GM11168 (cell line): Measurements from ENCODE around the gene NAV1.

Source experiments
- in situ Hi-C: fragments of 300-500 bp; cut with MboI; formaldehyde crosslinking; loops from one replicate; pipeline ENCODE4 v1.12.0; 2022; ENCODE audit warnings: low sequenced_read_pairs; ENCODE audit not compliant: unreplicated experiment

The NAV1 gene

GRCh38 chr1:201502511-201502857 is 36.4 kb upstream of the NAV1 start:
- in situ Hi-C loops: no loop called here

GRCh38 chr1:201503397-201504176 is 35.3 kb upstream of the NAV1 start:
- in situ Hi-C loops: no loop called here

- in situ Hi-C loops: no loop called here
Observed at GRCh38 chr1:201504179-201504631, 34.7 kb upstream of the NAV1 start.

GRCh38 chr1:201504799-201505502 is 34.0 kb upstream of the NAV1 start:
- in situ Hi-C loops: no loop called here

- in situ Hi-C loops: no loop called here
Observed at GRCh38 chr1:201505503-201505890, 33.4 kb upstream of the NAV1 start.

GRCh38 chr1:201506092-201506491 is 32.8 kb upstream of the NAV1 start:
- in situ Hi-C loops: no loop called here

- in situ Hi-C loops: no loop called here
Observed at GRCh38 chr1:201506557-201507359, 32.2 kb upstream of the NAV1 start, which contains the start of gene CSRP1. CSRP1 (minus strand) TSS chr1:201507123; CDS start chr1:201496303, 10,820 bp downstream.

- in situ Hi-C loops: no loop called here
Observed at GRCh38 chr1:201507360-201507675, 31.6 kb upstream of the NAV1 start.

- in situ Hi-C loops: no loop called here
Observed at GRCh38 chr1:201508809-201509208, 30.1 kb upstream of the NAV1 start.

- in situ Hi-C loops: no loop called here
Observed at GRCh38 chr1:201509601-201510374, 29.1 kb upstream of the NAV1 start.

- in situ Hi-C loops: no loop called here
Observed at GRCh38 chr1:201510734-201511133, 28.2 kb upstream of the NAV1 start.

- in situ Hi-C loops: no loop called here
Observed at GRCh38 chr1:201511396-201511940, 27.5 kb upstream of the NAV1 start.

GRCh38 chr1:201511941-201512539 is 26.9 kb upstream of the NAV1 start:
- in situ Hi-C loops: no loop called here

- in situ Hi-C loops: no loop called here
Observed at GRCh38 chr1:201513498-201514243, 25.3 kb upstream of the NAV1 start.

- in situ Hi-C loops: no loop called here
Observed at GRCh38 chr1:201514466-201514865, 24.5 kb upstream of the NAV1 start.

- in situ Hi-C loops: loop anchor here (5.0 kb wide), 1 partner anchor 43 kb away; no protein-coding TSS in a partner anchor
Observed at GRCh38 chr1:201515062-201515750, 23.7 kb upstream of the NAV1 start.

- in situ Hi-C loops: loop anchor here (5.0 kb wide), 1 partner anchor 44 kb away; no protein-coding TSS in a partner anchor
Observed at GRCh38 chr1:201515895-201516294, 23.0 kb upstream of the NAV1 start.

GRCh38 chr1:201516511-201517127 is 22.3 kb upstream of the NAV1 start:
- in situ Hi-C loops: loop anchor here (5.0 kb wide), 1 partner anchor 44 kb away; no protein-coding TSS in a partner anchor
